Measurements from ENCODE around the gene DEPDC1B.
"Not testable (repeated sequence)": the region's sequence is repeated elsewhere in the genome, so short reads cannot be mapped to it uniquely, and the experiment has no call there.

DEPDC1B gene

DNA sequence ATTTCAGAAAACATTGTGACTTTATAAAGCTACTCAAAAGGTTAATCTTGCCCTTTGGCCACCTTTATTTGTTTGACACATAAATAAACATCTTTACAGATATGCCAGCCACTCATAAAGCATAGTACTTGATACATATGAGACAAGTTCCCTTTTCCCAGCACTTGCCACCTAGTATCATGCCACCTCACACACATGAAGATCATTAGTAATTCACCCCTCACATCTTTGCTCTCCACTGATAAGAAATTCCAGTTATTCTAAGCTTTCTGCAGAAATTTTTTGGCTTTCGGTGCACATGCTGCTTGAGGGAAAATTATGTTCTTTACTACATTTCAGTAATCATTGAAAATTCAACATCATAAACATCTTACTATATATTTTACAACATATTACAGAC lies 59.1 kb downstream of the DEPDC1B start:
- no peak for DNase-seq

DNA sequence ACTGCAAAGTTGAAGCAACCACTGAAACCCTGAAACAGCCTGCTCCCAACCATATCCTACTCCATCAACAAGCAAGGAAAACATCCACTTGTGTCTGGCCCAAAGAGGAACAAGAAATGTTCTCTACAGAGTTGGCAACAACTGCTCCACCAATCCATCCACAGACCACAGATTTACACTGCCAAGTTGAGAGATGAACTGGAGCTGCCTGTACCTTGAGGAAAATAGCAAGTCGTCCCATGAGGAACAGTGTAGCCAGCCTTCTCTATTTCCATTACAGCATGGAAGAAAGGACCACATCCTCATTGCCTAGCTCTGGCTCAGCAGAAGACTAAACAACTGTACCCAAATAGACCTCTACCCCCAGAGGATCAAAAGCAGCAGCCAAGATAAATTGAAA lies 60.4 kb downstream of the DEPDC1B start:
- DNase-seq: no peak

DNA sequence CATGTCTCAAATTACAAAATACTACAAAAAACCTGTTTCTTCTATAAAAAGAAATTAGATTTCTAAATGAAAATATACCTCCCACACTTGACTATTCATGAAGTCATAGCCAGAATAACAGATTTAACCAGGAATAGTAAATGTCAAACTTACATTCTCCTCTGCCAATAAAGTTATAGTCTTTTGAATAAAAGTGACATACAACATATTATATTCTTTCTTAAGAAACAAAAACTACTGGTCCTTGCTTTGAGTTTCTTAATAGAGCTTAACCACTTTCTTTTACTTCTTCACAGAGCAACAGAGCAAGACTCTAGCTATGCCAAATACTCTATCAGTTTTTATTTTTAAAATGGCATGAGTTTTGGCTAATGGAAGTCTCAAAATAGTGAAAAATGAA lies 61.7 kb downstream of the DEPDC1B start:
- DNase-seq: no peak

DNA sequence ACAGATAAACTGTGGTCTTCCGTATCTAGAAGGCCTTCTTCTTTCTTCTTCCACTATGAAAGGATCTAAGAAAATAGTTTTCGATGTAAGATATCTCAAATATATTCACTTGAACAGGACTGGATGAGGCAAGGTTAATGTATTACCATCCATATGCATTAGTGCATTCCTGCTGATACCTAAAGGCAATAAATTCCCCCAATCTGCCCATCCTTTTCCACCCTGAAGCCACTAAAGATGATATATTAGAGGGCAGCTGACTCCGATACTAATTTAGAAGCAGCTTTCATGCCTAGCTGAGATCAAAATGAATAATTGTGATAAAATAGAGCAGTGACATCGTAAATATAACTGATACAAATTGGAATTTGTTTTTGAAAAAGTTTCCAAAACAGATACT lies 63.3 kb downstream of the DEPDC1B start:
- DNase-seq: no peak

DNA sequence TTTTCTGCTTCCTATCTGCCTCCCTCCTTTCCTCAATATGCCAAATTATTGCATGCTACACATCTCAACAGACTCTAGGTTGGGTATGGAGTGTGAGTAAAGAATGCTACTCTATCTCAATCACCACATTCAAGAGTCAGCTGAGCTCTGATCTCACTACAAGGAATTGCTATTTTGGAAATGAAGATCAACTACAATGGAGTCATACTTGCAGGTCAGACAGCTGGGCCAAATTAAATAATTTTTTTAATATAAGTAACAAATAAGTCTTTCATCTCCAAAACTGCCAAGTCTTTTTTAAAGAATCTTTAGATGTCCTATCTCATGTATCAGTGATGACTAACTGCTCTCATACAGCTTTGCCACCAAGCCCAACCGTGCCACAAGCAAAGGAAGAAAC lies 64.0 kb downstream of the DEPDC1B start:
- no peak for DNase-seq

DNA sequence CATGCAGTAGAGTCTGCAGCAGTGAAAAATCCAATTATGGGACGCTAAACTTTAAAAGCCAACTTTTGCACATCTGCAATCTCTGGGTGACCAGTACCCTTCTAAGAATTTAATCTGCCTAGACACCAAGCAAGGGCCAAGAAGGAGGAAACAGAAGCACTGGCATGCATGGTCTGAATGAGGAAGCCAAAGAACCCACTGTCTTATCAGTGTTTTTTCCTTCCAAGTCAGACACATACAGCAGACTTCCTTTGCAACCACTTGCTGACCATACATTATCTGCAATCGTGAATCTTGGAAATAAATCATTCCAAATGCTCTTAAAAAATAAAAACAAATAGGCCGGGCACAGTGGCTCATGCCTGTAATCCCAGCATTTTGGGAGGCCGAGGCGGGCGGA lies 65.9 kb downstream of the DEPDC1B start:
- no peak for DNase-seq

DNA sequence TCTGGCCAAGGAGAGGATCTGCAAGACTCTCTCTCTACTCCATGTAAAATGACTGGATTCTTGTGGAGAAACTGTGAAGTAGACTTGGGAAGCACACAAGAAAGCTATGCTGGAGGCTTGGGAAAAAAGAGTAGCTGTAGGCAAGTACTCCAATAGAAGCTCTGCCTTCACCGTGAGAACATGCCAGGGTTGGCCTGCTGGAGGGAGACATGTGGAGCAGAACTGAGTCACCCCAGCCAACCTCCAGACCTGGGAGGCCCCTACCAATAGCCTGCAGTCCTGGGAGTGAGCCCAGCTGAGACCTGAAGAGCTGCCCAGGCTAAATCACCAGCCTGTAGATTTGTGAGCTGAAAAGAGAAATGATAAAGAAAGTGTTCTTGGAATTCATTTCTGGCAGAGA lies 66.6 kb downstream of the DEPDC1B start:
- DNase-seq: no peak

DNA sequence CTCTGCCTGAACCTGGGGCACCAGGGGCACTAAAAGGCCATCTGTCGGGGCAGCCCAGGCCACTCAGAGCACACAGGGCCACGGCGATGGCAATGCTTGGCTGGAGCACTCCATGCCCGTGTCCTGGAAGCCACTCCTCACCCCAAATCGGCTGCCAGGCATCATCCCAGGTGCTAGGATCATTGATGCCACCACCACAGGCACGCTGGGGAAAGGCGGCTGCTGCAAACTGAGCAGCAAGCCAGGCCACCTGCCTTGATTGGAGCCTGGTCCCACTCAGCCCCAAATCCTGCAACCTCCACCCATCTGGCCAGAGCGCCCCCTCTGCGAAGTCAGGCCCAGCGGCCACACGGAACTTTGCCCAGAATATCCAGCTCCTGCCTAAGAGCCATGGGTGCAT lies 67.8 kb downstream of the DEPDC1B start:
- no peak for DNase-seq

DNA sequence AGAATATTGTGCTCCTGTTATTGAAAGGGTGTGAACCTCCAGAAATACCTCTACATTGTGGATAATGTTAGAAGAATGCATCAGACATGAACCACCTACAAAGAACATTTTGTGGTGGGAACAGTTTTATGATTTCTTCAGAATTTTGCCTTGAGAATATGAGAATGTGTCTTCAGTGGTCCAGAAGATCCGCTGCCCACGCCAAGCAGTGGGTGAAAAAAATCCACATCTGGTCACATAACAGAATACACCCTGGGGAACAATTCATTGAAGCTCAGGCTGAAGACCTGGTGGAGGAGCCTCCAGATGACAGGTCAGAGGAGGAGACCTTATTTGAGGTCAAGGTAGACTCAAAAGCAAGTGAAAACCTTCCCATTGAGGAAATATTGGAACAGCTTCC lies 69.1 kb downstream of the DEPDC1B start:
- DNase-seq: no peak

DNA sequence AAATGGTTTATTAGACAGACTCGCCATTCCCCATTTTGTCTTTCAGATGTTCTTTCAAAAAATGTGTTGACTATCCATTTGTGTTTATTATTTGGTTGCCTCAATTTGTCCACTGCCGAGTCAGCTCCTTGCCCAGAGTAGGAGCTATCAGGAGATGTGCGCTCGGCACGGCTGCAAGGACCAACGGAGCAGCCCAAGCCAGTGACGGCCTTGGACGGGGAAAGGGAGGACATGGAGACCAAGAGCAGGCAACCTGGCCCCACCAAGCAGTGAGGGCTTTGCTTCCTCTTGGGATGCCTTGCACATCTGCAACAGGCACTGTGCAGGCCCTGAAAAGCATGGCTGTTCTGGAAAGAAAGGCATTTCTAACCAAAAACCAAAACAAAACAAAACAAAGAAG lies 69.8 kb downstream of the DEPDC1B start:
- no peak for DNase-seq

DNA sequence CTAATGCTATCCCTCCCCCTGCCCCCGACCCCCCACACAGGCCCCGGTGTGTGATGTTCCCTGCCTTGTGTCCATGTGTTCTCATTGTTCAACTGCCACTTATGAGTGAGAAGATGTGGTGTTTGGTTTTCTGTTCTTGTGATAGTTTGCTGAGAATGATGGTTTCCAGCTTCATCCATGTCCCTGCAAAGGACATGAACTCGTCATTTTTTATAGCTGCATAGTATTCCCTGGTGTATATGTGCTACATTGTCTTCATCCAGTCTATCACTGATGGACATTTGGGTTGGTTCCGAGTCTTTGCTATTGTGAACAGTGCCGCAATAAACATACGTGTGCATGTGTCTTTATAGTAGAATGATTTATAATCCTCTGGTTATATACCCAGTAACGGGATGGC lies 75.1 kb downstream of the DEPDC1B start:
- DNase-seq: not testable (repeated sequence)

DNA sequence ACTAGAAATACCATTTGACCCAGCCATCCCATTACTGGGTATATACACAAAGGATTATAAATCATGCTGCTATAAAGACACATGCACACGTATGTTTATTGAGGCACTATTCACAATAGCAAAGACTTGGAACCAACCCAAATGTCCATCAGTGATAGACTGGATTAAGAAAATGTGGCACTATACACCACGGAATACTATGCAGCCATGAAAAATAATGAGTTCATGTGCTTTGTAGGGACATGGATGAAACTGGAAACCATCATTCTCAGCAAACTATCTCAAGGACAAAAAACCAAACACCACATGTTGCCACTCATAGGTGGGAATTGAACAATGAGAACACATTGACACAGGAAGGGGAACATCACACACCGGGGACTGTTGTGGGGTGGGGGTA lies 79.2 kb downstream of the DEPDC1B start:
- DNase-seq: not testable (repeated sequence)

DNA sequence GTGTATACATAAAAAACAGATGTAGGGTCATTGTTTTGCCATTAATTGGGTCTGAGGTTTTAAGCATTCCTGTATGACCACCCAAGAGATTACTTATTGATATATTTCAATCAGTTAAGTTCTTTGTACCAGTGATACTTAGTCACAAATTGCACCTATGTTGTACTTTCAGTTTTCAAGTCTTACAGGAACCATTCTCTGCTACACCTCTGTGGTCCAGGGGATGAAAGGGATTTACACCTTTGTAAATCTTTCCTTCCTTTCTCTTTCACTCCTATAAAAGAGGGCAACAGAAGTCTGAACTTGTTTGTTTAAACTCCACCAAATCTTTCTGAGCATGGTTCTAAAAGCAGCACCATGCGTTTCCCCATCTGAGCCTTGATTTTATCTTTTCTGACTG lies 86.1 kb downstream of the DEPDC1B start:
- no peak for DNase-seq

DNA sequence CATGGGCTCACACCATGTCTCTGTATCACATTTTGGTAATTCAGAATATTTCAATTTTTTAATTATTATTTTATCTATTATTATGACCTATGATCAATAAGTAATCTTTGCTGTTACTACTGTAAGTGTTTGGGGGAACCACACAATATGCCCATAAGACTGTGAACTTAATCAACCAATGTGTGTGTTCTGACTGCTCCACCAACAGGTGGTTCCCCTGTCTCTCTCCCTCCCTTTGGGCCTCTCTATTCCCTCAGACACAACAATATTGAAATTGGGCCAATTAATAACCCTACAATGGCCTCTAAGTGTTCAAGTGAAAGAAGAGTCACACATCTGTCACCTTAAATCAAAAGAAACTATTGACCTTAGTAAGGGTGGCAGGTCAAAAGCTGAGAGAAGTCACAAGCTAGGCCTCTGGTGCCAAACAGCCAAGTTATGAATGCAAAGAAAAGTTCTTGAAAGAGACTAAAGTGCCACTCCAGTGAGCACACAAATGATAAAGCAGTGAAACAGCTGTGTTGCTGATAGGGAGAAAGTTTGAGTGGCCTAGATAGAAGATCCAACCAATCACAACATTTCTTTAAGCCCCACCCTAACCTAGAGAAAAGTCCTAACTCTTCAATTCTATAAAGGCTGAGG lies 88.7 kb downstream of the DEPDC1B start:
- no peak for DNase-seq

DNA sequence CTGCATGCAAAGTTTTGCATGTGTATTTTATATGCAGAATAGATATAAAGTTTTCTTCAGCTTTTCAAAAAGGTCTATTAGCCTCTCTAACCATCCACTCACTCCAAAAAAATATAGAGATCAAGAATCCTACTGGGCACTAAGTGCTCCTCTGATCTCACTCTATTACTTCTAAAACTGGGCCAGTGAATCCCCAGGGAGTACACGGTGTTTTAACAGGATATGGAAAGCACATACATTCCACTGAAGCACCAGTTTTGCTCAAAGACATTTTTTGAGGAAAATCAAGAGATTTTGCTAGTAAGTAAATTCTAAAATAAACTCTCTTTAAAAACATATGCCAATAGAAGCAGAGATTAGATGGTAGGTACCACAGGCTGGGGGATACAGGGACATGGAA lies 95.2 kb downstream of the DEPDC1B start:
- no peak for DNase-seq

DNA sequence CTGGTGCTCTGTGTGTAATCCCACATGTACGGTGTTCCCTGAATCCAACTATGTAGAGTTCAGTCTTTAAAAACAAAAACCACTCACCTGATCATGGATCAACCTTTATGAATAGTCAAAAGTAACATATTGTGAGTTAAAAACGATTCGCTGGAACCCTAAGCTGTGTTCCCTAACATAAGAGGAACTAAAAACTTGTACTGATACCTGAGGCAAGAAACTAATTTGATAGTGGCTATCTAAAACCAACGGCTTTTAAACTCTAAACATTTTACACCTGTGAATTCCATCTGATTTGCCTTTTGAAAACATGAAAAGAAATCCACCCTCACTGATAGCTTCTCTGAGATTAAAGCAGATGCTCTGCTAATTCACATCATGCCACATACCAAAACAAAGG lies 101.5 kb downstream of the DEPDC1B start:
- DNase-seq: no peak

DNA sequence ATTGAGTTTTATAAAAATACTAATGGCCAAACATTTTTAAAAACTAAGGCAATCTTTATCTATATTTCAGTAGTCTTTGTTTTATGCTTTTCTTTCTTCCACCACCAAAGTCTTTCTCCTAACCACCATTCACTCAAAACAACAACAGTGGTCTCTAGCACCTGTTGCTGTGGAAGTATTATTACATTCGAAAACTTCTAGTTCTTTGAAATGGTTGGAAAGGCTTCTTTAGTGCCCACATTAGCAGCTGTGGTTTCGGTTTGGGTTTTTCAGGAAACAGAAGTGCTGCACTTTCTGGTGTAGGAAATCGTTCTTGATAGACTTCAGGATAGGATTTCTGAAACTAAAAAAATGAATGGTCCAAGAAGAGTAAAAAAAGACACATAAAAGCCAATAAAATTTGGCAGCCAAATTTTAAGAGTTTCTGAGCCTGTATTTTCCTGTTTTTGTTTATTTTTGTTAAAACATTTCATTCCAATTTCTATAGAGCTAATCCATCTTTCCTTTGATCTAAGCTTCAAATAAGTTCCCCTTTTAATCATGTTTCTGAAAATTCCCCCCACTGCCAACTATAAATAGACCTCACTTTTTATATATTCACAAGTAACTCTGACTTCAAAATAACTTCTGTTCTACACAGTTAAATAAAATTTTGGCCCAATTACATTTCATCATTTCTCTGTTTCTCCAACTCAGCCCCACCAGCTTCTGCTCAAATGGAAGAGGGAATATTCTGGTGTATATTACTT lies 102.2 kb downstream of the DEPDC1B start:
- no peak for DNase-seq

DNA sequence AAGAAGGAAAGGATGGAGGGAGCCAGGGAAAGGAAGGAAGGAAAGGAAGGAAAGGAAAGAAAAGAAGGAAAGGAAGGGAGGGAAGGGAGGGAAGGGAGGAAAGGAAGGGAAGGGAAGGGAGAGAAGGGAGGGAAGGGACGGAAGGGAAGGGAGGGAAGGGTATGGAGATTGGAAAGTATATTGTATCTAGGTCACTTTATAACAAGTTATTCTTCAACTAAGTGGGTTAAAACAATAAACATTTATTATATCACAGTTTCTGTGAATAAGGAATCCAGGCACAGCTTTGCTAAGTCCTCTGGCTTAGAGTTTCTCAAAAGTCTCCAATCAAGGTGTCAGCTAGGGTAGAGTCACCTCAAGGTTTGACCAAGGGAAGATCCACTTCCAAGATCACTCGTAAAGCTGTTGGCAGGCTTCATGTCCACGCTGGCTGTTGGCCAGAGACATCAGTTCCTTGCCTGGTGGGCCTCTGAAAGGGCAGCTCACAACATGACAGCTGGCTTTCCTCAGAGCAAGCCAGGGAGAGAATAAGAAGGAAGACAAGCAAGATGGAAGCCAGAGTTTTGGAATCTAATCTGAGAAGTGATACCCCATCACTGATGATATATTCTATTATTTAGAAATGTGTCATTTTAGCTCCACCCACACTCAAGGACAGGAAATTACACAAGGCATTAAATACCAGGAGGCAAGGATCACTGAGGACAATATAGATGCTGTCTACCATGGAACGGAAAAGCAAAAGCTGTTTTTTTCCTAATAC lies 105.1 kb downstream of the DEPDC1B start:
- no peak for DNase-seq

DNA sequence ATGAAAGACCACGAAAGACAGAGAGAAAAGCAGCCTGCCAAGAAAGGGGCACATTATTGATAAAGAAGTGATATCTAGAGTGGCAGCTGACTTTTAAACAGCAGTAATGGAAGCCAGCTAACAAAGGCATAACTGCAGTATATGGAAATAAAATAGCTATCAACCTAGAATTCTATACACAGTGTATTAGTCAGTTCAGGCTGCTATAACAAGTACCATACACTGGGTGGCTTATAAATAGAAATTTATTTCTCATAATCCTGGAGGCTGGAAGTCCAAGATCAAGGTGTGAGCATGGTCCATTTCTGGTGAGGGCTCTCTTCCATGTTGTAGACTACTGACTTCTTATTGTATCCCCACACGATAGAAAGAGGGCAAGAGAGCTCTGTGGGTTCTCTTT lies 109.8 kb downstream of the DEPDC1B start:
- DNase-seq: no peak

DNA sequence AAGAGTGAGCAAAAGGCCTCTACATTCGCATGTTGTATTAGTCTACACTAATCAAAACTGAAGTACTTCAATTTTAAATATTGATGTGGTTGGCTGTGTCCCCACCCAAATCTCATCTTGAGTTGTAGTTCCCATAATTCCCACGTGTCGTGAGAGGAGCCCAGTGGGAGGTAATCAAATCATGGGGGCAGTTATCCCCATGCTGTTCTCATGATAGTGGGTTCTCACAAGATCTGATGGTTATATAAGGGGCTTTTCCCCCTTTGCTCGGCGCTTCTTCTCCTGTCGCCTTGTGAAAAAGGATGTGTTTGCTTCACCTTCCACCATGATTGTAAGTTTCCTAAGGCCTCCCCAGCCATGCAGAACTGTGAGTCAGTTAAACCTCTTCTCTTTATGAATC lies 112.7 kb downstream of the DEPDC1B start:
- DNase-seq: not testable (repeated sequence)

DNA sequence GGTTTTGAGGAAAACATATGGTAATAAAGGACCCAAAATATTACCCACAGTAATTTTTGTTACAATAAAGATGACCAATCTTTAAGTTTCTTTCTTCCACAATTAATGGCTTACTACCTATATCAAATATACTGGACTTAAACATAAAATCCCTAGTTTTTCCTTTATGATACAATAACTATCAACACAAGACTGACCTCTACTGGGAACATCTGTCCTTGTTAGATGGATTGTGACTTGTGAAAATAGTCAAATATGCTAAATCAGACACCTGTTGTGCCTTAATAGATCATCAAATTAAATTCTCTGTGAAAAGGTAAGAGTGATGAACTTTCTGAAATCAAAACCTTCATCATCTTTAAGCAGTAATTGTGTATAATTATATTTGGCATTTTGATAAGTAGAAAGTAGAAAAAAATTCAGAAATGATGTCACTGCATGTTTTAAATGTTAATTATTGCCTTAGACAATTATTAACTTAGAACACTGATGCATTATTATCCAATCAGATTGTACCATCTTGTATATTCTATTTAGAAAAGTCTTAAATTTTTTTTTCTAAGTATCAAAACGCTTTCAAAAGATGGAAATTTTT lies 113.6 kb downstream of the DEPDC1B start:
- DNase-seq: no peak

DNA sequence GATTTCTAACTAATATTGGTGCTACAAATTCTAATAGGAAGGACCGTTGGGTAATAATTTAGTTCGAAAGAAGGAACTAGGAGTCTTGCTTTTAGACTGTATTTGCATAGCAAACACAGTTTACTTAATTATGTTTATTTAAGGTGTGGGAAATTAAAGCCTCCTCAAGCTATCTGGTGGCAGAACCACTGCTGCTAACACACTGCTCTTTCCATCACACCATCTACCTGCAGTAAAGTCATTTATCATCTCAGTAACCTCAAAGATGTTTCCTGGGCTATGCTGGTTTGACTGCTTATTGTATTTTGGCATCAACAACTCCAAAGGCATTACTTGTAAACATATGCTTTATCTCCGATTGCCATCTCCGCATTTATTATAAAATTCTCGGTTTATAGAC lies 114.3 kb downstream of the DEPDC1B start:
- no peak for DNase-seq

DNA sequence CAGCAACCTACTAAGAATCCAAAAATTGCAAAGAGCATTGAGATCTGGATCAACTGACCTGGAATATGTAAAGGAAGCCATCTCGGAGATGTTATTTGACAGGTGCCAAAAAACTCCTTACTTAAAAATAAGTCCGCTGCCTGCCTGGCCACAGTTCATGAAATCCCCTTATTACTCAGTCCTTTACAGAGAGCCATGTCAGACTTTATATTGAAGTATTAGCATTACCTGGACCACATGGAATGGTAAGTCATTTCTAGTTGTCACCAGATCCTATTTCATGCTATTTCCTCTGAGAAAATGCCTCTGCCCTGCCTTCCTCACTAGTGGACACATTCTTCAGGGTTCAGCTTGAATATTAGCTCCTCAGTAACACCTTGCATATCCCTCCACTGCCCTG lies 115.7 kb downstream of the DEPDC1B start:
- no peak for DNase-seq

DNA sequence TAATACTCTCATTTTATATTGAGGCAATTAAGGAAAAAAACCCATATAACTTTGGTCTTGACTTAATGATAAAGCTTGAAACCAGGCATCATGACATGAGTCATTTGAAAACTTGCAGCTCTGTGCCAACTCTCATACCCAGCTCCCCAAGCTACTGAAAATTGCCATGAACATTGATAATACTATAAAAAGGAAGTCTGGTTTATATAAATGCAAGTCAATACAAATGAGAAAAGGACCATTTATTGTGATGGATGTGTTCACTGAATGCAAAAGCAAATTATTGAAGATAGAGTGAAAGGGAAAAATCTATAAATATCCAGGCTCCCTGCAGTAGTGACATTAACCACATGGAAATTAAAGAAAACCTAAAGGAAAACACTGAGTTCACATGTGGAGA lies 116.3 kb downstream of the DEPDC1B start:
- no peak for DNase-seq

Data from DMS79 (cell line).